ENCODE results near the gene AQP12A. TPM values are rescaled to one million over a fixed set of nuclear protein-coding genes. Genes with fewer than 3 reads are reported as not detected.

The AQP12A gene
- total RNA-seq, 1 donor from 2014 or later, result not detected

- TF ChIP-seq EZH2phosphoT487 (IDR thresholded peaks at IDR 0.05) (no peak), EZH2 (IDR thresholded peaks at IDR 0.05) (no peak), CTCF (IDR thresholded peaks at IDR 0.05) (no peak)
- Mint-ChIP-seq H3K27ac (peak overlapping the region; percentile 86), H3K9me3 (no peaks in the 10 kb centered on the region), H3K4me3 (no peak overlapping the region), H3K4me1 (peaks cover 3% of the 10 kb centered on the region), H3K27me3 (ENCODE audit: insufficient read depth, low read depth) (peaks cover 4% of the 10 kb centered on the region), H3K36me3 (no peaks in the 10 kb centered on the region)
- no peak overlapping the region for H3K4me2 ChIP-seq
- H3F3A ChIP-seq (ENCODE audit: low read depth), result no peaks in the 10 kb centered on the region
- no peak for DNase-seq (ENCODE audit: low spot score)
- H3K79me2 ChIP-seq (ENCODE audit: low read depth), result no peaks in the 10 kb centered on the region
- no peak overlapping the region for H3K4me3 ChIP-seq
- no peak overlapping the region for H3K27ac ChIP-seq
- no peak overlapping the region for H2AFZ ChIP-seq (replicated peaks)
- no peaks in the 10 kb centered on the region for H3K36me3 ChIP-seq
- H3K27me3 ChIP-seq, result no peaks in the 10 kb centered on the region
- H3K4me1 ChIP-seq, result no peaks in the 10 kb centered on the region
- H4K20me1 ChIP-seq (ENCODE audit: low read depth), result no peaks in the 10 kb centered on the region
- H3K9me3 ChIP-seq (ENCODE audit: low read depth), result no peaks in the 10 kb centered on the region
- H3K9ac ChIP-seq, result no peak overlapping the region
Measured at GRCh38 chr2:240730501-240731177, 39.0 kb downstream of the AQP12A start.

- Histone ChIP-seq H3K79me2 (ENCODE audit: low read depth) (no peaks in the 10 kb centered on the region), H3K27me3 (no peaks in the 10 kb centered on the region), H3K4me1 (no peaks in the 10 kb centered on the region), H4K20me1 (ENCODE audit: low read depth) (no peaks in the 10 kb centered on the region), H3K9me3 (ENCODE audit: low read depth) (no peaks in the 10 kb centered on the region), H3K9ac (no peak overlapping the region), H3K4me3 (no peak overlapping the region), H3F3A (ENCODE audit: low read depth) (no peaks in the 10 kb centered on the region), H3K36me3 (no peaks in the 10 kb centered on the region), H3K4me2 (no peak overlapping the region), H2AFZ (replicated peaks) (no peak overlapping the region), H3K27ac (no peak overlapping the region)
- Mint-ChIP-seq H3K4me3 (no peak overlapping the region), H3K36me3 (no peaks in the 10 kb centered on the region), H3K27ac (peak overlapping the region; percentile 86), H3K9me3 (no peaks in the 10 kb centered on the region), H3K4me1 (peaks cover 3% of the 10 kb centered on the region), H3K27me3 (ENCODE audit: insufficient read depth, low read depth) (peaks cover 4% of the 10 kb centered on the region)
- TF ChIP-seq EZH2phosphoT487 (IDR thresholded peaks at IDR 0.05) (no peak), CTCF (IDR thresholded peaks at IDR 0.05) (no peak), EZH2 (IDR thresholded peaks at IDR 0.05) (no peak)
- DNase-seq (ENCODE audit: low spot score), result no peak
Measured at GRCh38 chr2:240731178-240731545, 39.5 kb downstream of the AQP12A start.

DNA sequence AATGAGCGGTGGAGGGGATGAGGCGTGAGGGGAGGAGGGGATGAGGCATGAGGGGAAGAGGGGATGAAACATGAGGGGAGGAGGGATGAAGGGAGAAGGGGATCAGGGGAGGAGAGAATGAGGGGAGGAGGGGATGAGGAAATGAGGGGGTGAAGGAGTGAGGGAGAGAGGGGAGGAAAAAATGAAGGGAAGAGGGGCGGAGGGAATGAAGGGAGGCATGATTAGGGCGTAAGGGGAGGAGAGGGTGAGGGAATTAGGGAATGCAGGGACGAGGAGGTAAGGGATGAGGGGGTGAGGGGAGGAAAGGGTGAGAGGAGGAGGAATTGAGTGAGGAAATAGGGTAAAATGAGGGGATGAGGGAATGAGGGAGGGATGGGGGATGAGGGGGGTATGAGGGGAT, 40.5 kb downstream of the AQP12A start:
- Histone ChIP-seq H3K9ac (no peak overlapping the region), H3K36me3 (no peaks in the 10 kb centered on the region), H4K20me1 (ENCODE audit: low read depth) (no peaks in the 10 kb centered on the region), H3F3A (ENCODE audit: low read depth) (no peaks in the 10 kb centered on the region), H3K4me1 (no peaks in the 10 kb centered on the region), H3K27me3 (no peaks in the 10 kb centered on the region), H2AFZ (replicated peaks) (no peak overlapping the region), H3K79me2 (ENCODE audit: low read depth) (no peaks in the 10 kb centered on the region), H3K27ac (no peak overlapping the region), H3K4me3 (no peak overlapping the region), H3K4me2 (no peak overlapping the region), H3K9me3 (ENCODE audit: low read depth) (no peaks in the 10 kb centered on the region)
- TF ChIP-seq EZH2phosphoT487 (IDR thresholded peaks at IDR 0.05) (no peak), CTCF (IDR thresholded peaks at IDR 0.05) (no peak), EZH2 (IDR thresholded peaks at IDR 0.05) (no peak)
- Mint-ChIP-seq H3K27ac (no peak overlapping the region), H3K4me3 (no peak overlapping the region), H3K9me3 (no peaks in the 10 kb centered on the region), H3K36me3 (no peaks in the 10 kb centered on the region), H3K27me3 (ENCODE audit: insufficient read depth, low read depth) (peaks cover 6% of the 10 kb centered on the region), H3K4me1 (peaks cover 3% of the 10 kb centered on the region)
- no peak for DNase-seq (ENCODE audit: low spot score)
